Stimulated activated CD8-positive, alpha-beta memory T cell treated with anti-CD3 and anti-CD28 coated beads, Interleukin-15, amount 100 ng/mL, for 1 hour (primary cell): ENCODE measurements around the gene MSH3.
"Not testable (repeated sequence)": the region's sequence is repeated elsewhere in the genome, so short reads cannot be mapped to it uniquely, and the experiment has no call there.

Experiments used
- DNase-seq: peaks from one replicate; pipeline ENCODE4 v3.0.0-alpha.2; 2020; ENCODE audit warnings: low read depth

Gene MSH3

DNA sequence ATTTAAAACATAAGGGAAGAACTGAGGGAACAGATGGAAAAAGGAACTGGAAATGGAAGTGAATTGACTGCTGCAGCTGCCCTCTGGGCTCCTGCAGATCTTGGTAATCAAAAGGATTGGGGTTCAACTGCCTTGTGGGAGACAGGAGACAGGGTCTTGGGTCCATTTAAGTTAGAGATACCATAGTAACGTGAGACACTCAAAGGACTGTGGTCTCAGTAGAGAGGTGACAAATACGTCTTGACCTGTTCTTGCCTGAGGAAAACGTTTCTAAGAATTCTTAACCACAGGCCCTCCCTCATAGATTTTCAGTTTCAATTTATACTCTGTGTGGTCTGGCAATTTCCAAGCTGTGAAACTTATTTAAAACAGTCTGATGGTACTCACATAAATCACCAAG, 101.2 kb downstream of the MSH3 start:
- DNase-seq, result no peak

DNA sequence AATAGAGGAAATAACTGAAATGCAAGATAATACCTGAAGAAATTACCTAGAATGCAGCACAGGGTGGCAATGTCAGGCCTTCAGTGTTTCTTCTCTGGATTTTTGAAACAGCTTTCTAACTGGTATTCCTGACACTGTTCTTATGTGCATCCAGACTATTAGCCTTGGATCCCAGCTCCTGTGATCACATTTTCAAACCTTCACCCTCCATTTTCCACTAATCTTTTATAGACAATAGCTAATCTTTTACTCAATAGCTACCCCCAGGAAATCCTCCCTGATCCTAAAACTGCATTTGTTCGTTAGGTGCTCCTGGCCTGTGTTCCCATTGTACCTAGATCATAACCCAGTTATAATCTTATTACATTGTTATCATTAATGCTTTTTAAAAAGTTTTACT, 101.8 kb downstream of the MSH3 start:
- no peak for DNase-seq

DNA sequence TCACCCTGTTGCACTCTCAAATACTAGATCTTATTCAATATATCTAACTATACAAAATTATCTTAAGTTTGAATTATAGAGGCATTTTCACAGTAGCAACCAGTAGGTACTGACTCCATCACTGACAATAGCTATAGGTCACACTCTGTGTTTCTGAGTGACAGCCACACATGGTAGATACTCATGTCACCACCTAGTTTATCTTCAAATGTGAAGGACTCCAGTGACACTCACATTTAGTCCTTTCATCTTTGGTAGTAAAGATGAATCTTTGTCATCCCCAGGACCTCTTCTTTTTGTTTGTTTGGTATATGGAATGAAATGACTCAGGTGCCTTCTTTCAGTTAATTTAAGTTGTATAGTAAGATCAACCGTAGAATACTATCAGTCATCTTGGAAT, 102.8 kb downstream of the MSH3 start:
- no peak for DNase-seq

DNA sequence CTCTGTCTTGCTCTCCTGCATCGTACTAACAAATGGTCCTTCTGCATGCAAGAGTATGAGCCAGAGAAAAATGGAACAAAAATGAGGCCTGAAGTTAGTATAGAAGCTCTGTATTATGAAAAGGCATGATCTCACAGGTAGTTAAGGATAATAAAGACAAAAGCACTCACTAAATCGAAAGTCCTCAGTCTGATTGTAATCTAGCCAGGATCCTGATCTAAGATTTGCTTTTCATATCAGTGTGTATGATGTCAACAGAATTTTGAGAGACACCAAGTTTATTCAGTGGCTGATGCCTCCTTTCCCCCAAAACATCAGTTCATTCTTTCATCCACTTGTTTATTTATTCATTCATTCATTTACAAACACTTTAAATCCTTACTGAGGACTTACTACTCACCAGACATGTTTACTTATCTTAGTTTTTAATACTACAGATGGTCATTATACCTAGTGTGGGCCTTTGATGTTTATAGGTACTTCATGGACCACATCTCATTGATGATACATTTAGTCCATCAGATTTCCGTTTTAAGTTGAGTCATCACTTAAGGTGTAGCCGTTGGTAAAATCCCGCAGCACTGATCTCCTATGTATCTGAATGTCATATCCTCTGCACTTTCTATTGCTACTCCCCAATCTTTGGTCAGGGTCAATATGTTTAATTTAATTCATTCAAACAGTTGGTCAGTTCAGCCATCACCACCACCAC, 105.6 kb downstream of the MSH3 start:
- no peak for DNase-seq

DNA sequence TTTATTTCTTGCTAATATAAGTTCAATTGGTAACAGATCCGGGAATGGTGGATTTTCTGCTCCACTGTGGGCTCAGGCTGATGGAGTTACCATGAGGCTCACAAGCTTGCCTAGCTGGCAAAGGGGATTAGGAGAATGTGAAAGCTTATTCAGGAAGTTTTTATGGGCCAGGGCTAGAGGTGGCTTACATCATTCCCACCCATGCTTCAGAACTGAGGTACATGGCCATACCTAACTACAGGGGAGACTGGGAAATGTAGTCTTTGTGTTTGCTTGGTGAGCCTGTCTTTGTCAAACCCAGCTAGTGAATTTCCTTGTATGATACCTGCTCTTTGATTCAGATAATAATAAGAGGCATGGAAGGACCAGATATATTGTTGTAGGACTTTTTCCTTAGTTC, 106.2 kb downstream of the MSH3 start:
- no peak for DNase-seq

DNA sequence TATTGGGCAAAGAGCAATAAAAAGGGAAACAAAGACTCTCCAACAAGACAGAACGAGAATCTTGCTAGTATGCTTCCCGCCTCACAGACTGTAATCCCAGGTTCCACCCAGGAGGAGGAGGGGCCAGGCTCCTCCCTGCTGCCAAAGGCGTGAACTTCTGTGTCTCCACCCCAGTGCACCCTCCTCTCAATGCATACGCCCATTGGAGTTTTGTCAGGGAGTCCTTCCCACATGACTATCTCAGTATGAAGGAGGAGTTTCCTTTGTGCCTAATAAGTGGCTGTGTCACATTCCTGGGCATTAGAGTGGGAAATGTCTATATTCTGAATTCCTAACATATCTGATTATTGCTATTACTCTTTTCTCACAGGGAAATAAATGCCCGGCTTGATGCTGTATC, 106.7 kb downstream of the MSH3 start:
- no peak for DNase-seq

DNA sequence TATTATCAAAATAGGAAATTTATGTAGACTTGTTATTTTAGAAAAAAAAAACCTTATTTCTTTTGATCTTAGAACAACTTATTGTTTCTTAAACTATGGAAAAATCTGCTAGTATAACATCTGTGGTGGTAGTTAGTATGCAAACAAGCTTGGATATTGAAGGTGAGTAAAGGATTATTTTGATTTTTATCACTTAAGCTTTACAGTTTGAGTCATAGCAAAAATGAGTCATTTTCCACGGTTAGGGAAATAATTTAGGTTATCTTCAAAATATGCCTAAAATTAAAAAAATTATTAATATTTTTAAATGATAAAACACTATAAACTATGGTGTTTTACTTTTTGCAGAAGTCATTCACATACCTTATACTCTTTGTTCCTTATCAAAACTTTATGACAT, 107.5 kb downstream of the MSH3 start:
- no peak for DNase-seq

DNA sequence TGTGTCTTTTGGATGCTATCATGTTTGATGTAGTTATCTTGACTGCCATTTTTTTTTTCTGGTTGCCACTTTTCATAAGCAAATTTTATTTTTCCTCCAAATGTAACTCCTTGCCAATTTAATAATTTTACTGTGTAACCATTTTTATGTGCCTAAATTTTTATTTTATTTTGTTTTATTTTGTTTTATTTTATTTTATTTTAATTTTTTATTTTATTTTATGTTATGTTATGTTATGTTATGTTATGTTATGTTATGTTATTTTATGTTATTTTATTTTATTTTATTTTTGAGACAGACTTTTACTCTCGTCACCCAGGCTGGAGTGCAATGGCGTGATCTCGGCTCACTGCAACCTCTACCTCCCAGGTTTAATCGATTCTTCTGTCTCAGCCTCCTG, 108.1 kb downstream of the MSH3 start:
- no peak for DNase-seq

DNA sequence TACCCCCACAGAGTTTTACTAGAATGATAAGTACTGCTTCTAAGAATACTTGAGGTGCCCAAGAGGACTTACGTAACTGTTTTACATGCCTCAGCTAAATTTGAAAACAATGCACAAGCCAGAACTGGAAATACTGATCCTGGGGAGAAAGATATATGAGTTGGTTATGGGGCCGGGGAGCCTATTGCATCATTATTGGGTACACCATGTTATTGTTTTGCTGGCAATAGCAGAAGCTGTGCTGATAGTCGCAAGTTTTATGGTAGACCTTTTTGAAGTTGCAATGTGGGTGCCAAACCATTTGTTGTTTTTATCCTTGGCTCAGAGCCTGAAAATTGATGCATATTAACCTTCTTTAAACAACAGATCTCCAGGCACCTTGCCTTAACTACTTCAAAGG, 108.8 kb downstream of the MSH3 start:
- no peak for DNase-seq

DNA sequence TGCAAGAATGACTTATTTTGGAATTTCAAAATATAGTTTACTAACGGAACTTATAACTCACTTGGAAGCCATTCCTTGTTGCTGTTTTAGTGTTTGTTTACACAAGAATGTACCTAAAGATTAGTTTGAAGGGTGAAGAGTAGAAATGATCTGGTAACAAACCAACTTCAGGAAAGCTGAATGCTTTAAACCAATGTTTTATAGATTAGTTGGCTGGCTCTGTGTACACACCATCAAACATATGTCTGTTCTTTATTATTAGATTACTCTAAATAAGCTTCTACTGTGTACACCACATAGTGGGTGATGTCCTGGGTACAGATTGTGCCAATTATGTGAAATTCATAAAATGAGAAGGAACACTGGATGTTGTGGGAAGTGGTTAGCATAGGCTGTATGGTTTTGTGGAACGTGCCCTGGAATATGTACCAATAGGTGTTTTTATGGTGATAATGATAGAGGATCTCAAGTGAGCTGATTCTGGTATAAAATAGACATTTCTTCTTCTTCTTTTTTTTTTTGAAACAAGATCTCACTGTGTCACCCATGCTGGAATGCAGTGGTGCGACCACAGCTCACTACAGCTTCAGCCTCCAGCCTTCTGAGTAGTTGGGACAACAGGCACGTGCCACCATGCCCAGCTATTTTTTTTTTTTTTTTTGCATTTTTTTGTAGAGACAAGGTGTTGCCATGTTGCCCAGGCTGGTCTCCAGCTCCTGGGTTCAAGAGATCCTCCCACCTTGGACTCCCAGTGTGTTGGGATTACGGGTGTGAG, 109.6 kb downstream of the MSH3 start:
- no peak for DNase-seq

DNA sequence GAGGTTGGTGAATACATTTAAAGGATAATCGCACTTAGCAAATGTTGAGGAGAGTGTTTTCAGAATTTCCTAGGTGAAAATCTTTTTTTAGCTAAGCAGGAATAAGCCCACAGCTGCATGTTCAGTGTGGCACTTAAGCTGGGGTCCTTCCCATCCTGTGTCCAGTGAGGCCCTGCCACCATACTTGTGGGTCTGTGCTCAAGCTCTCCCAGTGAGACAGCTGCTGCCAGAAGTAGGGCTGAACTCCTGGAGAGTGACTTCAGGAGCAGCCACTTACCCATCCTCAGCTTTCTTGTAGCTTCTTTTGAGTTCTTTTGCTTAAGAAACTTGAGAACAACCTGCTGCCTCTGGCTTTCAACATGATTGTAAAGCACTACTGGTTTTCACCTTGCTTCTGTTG, 110.3 kb downstream of the MSH3 start:
- DNase-seq, result no peak

DNA sequence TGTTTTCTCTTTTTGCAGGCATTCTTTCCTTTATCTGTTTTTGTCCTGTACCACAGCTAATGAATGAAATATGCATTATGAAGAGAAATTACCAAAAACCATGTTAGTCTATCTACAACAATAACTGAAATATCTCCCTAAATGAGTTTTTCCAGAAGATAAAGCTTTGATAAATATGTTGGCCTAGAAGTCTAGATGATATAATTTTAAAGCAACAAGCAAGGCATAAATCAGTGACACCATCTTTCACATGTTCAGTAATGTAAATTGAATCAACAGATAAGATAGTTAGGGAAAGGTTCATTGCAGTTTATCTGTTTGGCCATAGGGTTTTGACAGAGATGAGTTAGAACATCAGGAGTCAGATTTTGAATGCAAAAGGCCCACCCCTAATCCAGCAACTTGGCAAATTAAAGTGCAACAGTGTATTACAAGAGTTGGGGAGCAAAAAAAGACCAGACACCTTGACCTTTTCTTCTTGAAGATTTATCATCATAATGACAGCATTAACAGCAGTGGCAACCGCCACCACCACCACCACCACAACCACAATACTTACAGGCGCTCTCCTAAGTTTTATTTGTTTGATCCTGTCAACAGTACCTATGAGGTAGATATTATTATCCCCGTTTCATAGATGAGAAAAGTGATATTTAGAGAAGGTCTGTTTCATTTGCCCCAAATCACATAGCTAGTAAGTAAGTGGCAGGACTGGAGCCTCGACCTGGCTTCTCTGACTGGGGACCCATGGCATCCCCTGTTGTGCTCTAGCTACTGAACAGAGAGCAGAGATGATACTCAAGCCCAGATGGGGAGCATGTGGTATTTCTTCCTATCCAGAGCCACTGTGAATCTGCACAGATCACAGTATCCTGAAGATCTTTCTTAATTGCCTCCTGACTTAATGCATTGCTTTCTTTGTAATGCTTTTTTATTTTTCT, 123.2 kb downstream of the MSH3 start:
- DNase-seq, result no peak

DNA sequence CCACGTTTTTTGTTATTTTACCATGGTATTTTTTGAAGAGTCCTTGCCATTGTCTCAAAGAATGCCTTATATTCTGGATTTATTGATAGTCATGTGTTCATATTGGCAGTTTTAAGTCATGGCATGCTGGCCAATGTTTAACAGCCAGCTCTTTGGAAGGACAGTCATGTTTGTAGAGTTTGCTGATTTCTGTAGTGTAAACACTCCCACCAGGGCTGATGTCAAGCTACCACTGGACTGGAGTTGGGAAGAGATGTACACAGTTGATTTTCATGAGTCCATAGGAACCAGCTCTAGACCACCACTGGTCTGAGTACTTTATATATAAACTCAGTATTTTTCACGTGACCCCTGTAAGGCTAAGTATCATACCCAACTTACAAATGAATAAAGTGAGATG, 125.6 kb downstream of the MSH3 start:
- no peak for DNase-seq

DNA sequence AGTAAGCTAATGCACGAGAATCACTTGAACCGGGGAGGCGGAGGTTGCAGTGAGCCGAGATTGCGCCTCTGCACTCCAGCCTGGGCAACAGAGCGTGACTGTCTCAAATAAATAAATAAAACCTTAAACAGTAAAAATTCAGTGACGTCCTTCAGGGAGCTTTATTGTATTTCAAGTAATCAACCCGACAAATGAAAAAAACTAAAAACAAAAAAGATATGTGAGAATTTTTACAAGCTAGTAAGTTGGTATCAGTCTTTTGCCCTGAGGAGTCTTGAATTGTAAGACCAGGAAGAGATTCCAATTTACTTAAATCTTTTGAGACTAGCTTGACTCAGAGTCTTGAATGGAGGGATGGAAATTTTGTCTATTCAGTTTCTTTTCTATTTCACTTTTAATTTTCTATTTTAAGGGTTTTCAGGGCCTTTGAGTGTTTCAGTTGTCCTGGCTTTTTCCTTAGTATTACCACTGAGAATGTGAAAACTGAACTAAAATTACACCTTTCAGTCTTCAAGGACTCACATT, 126.4 kb downstream of the MSH3 start:
- DNase-seq, result no peak

DNA sequence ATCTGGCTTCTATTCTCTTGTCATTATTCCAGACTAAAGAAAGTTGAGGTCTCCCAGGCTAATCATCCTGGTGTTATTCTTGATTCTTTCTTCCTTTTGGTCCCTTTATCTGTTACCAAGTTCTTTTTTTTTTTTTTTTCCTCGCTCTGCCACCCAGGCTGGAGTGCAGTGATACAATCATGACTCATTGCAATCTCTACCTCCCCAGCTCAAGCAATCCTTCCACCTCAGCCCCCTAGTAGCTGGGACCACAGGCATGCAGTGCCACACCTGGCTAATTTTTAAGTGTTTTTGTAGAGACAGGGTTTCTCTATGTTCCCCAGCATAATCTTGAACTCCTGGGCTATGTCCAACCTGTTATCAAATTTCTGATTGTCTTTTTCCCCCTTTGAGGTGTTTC, 126.9 kb downstream of the MSH3 start:
- no peak for DNase-seq

DNA sequence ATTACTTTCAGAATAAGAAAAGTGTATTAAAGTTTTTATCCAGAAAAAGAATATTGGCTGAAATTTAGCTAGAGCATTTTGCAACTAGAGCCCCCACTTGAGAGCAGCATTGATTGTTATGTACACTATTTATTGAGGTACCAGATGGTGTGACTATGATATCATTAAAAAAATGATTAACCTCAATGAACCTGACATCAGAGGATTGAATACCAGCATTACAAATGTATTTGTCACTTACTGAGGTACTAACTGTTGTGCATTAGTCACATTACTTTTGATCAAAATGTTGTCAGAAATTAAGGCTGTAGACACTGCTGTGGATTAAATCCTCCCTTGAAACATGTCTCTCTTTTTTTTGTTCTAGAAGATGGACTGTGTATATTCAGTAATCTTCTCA, 128.2 kb downstream of the MSH3 start:
- DNase-seq, result no peak

DNA sequence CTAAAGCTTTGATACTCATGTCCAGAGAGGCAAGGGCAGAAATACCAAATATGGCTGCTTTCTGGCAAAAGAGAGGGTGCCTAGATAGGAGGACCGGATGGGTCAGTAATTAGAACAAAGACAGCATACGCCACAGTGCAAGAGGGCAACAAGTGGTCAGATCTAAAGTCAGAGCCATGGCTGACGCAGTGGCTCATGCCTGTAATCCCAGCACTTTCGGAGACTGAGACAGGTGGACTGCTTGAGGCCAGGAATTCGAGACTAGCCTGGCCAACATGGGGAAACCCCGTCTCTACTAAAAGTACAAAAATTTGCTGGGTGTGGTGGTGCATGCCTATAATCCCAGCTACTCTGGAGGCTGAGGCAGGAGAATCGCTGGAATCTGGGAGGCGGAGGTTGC, 129.3 kb downstream of the MSH3 start:
- DNase-seq, result not testable (repeated sequence)

DNA sequence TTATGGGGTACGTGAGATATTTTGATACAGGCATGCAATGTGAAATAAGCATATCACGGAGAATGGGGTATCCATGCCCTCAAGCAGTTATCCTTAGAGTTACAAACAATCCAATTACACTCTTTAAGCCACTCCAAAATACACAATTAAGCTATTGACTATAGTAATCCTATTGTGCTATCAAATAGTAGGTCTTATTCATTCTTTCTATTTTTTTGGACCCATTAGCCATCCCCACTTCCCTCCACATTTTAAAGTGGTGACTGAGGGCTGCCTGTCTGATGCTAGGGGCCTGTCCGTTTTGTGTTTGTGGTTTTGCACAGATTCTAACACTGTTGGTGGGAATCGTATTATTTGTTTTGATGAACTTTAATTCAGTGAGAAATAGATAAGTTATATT, 130.0 kb downstream of the MSH3 start:
- no peak for DNase-seq

DNA sequence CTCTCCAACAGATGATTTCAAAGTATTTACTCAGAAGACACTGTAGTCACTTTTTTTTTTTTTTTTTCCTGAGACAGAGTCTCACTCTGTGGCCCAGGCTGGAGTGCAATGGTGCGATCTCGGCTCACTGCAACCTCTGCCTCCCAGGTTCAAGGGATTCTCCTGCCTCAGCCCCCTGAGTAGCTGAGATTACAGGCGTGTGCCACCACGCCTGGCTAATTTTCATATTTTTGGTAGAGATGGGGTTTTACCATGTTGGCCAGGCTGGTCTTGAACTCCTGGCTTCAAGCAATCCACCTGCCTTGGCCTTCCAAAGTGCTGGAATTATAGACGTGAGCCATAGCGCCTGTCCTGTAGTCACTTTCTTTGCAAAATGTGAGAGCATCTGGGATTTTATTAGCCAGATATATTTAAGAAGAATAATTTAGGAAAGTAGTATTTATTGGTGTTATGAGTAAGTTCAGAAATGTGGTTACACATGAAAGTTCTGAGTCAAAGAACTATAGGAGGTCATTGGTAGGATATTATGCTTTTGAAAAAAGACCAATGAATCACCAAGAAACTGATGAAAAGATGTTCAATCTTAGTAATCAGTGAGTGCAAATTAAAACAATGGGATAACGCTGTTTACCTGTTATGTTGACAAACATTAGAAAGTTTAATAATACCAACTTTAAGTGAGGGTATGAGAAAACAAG, 135.0 kb downstream of the MSH3 start:
- not testable (repeated sequence) for DNase-seq

DNA sequence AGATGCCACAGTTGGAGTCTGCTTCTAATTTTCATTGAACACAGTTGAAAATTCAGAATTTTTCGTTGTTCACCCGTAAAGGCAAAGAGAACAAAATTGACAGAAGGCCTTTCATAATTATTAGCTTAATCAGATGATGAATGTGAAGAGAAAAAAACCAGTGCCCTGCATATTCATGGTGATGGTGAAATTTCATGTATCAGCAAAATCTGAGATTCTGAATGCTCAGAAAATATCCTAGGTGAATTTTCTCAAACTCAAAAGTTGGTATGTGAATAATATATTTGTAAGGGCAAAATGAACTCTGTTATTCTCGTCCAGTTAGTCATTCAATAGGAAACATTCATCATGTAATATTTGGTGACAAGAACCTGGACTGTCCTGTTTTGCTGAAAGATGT, 136.2 kb downstream of the MSH3 start:
- DNase-seq, result no peak

DNA sequence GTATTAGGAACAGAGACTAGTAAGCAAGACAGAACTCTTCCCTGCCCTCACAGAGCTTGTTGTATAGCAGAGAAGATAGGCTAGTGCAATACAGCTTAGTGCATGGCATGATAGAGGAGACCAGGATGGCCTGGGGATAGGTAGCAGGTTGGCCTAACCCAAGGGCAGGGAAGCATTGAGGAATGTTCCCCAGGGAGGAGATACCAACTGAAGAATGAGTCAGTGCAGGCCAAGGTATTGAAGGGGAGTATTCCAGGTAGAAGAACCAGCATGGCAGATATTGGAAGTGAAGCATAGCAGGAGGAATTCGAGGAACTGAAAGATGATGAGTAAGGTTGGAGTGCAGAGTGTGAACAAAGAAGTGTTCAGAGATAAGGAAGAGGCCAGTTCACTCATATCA, 138.9 kb downstream of the MSH3 start:
- DNase-seq, result no peak

DNA sequence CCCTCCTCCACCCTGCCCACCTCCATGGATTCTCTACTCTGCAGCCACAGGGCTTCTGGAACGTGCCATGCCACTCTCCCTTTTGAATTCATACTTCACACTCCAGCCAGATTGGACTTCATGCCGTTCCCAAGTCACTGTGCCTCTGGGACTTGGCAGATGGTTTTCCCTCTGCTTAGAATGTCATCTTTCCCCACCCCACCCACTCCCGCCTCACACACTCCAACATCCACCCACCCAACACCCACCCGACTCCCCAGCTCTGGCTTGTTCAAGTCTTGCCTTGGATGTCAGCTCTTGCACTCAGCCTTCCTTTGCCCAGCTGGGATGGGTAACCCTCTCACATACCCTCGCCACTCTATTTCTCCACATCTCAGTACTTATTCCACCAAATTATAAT, 142.4 kb downstream of the MSH3 start:
- DNase-seq, result no peak
